ENCODE measurements around the gene UBL4A. TPM values are rescaled to one million over a fixed set of nuclear protein-coding genes. Genes with fewer than 3 reads are reported as not detected.
A peak's percentile ranks its signal among the peaks of the same experiment; 100 is the strongest.

The UBL4A gene
- total RNA-seq, 3 donors from 2014 or later (not counting 1 experiment from before 2014, with no cell fraction given), result 11.7 to 22.4 (median 17.6) TPM

DNA sequence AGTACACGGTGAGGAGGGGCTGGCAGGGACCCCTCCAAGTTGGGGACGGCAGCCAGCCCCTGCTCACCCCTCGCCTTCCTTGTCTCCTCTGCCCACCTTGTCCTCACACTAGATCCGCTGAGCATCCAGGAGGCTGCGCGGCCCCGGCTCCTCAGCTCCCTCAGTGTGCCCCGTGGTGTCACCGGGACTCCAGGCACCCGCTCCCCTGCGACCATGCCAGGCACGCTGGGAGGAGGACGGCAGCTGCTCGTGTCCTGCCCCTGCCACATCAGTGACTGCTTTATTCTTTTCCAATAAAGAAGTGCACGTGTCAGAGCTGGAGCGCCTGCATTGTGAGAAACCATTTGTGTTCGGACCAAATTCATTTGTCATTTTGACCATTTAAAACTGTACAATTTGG lies 36.1 kb downstream of the UBL4A start:
- Mint-ChIP-seq H3K4me1 (peaks cover 0 to 4% of the 10 kb centered on the region in 2 donors), H3K27me3 (ENCODE audit: low read depth in 2 of 2) (peaks cover 0 to 7% of the 10 kb centered on the region in 2 donors), H3K27ac (no peak overlapping the region), H3K4me3 (no peak overlapping the region), H3K36me3 (no peaks in the 10 kb centered on the region), H3K9me3 (no peaks in the 10 kb centered on the region)
- Histone ChIP-seq H3K4me1 (ENCODE audit: control insufficient read depth, insufficient read depth, low read length) (peaks cover 8% of the 10 kb centered on the region), H3K9me3 (ENCODE audit: control insufficient read depth, insufficient read depth, low read length) (no peaks in the 10 kb centered on the region), H3K27me3 (ENCODE audit: control insufficient read depth, insufficient read depth, low read length) (no peaks in the 10 kb centered on the region), H3K27ac (ENCODE audit: low read length) (no peak overlapping the region), H3K36me3 (ENCODE audit: control insufficient read depth, insufficient read depth, low read length) (peaks cover 18% of the 10 kb centered on the region), H3K4me3 (ENCODE audit: low read length) (no peak overlapping the region)
- ATAC-seq (no peak), DNase-seq (no peak)
- intact Hi-C loops (cut with micrococcal nuclease), result no loop called here
- TF ChIP-seq, protein P1, sequence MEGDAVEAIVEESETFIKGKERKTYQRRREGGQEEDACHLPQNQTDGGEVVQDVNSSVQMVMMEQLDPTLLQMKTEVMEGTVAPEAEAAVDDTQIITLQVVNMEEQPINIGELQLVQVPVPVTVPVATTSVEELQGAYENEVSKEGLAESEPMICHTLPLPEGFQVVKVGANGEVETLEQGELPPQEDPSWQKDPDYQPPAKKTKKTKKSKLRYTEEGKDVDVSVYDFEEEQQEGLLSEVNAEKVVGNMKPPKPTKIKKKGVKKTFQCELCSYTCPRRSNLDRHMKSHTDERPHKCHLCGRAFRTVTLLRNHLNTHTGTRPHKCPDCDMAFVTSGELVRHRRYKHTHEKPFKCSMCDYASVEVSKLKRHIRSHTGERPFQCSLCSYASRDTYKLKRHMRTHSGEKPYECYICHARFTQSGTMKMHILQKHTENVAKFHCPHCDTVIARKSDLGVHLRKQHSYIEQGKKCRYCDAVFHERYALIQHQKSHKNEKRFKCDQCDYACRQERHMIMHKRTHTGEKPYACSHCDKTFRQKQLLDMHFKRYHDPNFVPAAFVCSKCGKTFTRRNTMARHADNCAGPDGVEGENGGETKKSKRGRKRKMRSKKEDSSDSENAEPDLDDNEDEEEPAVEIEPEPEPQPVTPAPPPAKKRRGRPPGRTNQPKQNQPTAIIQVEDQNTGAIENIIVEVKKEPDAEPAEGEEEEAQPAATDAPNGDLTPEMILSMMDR (IDR thresholded peaks at IDR 0.05), result no peak
- WGBS (ENCODE audit: insufficient coverage), result 90% methylated on average over 17 of the region's 17 CpGs

DNA sequence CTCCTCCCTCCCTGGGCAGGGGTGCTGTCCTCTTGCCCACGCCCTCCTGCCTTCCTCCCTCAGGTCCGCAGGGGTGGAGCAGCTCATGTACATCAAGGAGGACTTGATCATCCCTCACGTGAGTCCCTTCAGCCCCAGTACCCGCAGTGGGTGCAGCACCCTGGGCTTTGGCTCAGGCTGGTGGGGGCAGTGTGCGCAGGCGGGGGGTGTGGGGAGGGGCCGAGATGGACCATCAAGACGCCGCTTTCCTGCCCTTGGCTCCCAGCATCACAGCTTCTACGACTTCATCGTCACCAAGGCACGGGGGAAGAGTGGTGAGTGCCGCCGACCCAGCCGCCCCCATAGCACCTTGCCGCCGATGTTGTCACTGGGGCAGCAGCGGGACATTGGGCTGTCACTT lies 36.8 kb downstream of the UBL4A start:
- Mint-ChIP-seq H3K27ac (no peak overlapping the region), H3K27me3 (ENCODE audit: low read depth in 2 of 2) (peaks cover 0 to 5% of the 10 kb centered on the region in 2 donors), H3K36me3 (no peaks in the 10 kb centered on the region), H3K4me3 (no peak overlapping the region), H3K9me3 (no peaks in the 10 kb centered on the region), H3K4me1 (peaks cover 0 to 4% of the 10 kb centered on the region in 2 donors)
- Histone ChIP-seq H3K4me1 (ENCODE audit: control insufficient read depth, insufficient read depth, low read length) (peaks cover 15% of the 10 kb centered on the region), H3K36me3 (ENCODE audit: control insufficient read depth, insufficient read depth, low read length) (peaks cover 18% of the 10 kb centered on the region), H3K27ac (ENCODE audit: low read length) (no peak overlapping the region), H3K27me3 (ENCODE audit: control insufficient read depth, insufficient read depth, low read length) (no peaks in the 10 kb centered on the region), H3K4me3 (ENCODE audit: low read length) (no peak overlapping the region), H3K9me3 (ENCODE audit: control insufficient read depth, insufficient read depth, low read length) (no peaks in the 10 kb centered on the region)
- no peak for DNase-seq
- intact Hi-C loops (cut with micrococcal nuclease), result no loop called here
- no peak for ATAC-seq
- TF ChIP-seq, protein P1 (IDR thresholded peaks at IDR 0.05), result no peak
- 97% methylated on average over 18 of the region's 18 CpGs for WGBS (ENCODE audit: insufficient coverage)

DNA sequence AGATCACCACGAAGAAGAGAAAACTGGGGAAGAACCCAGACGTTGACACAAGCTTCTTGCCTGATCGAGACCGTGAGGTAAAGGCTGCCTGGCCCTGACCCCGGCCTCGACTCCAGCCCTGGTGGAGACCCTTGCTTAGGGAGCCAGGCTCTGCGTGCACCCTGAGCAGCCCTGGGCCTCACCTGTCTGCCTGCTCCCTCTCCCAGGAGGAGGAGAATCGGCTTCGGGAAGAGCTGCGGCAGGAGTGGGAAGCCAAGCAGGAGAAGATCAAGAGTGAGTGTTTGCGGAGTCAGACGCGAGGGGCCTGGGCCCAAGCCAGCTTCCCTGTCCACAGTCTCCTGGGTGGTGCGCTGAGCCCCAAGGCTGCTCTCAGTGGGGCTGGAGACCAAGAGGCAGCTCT lies 37.9 kb downstream of the UBL4A start:
- no peaks in the 10 kb centered on the region for H3K9me3 ChIP-seq (ENCODE audit: control insufficient read depth, insufficient read depth, low read length)
- Mint-ChIP-seq H3K4me1 (peaks cover 0 to 5% of the 10 kb centered on the region in 2 donors), H3K36me3 (no peaks in the 10 kb centered on the region), H3K4me3 (no peak overlapping the region), H3K9me3 (no peaks in the 10 kb centered on the region), H3K27ac (no peak overlapping the region), H3K27me3 (ENCODE audit: low read depth in 2 of 2) (no peaks in the 10 kb centered on the region)
- H3K4me1 ChIP-seq (ENCODE audit: control insufficient read depth, insufficient read depth, low read length), result peaks cover 22% of the 10 kb centered on the region
- intact Hi-C loops (cut with micrococcal nuclease), result no loop called here
- no peaks in the 10 kb centered on the region for H3K27me3 ChIP-seq (ENCODE audit: control insufficient read depth, insufficient read depth, low read length)
- H3K27ac ChIP-seq (ENCODE audit: low read length), result no peak overlapping the region
- no peak for ATAC-seq
- TF ChIP-seq, protein P1 (IDR thresholded peaks at IDR 0.05), result no peak
- no peak for DNase-seq
- WGBS (ENCODE audit: insufficient coverage), result 98% methylated on average over 14 of the region's 14 CpGs
- no peak overlapping the region for H3K4me3 ChIP-seq (ENCODE audit: low read length)
- peaks cover 18% of the 10 kb centered on the region for H3K36me3 ChIP-seq (ENCODE audit: control insufficient read depth, insufficient read depth, low read length)

DNA sequence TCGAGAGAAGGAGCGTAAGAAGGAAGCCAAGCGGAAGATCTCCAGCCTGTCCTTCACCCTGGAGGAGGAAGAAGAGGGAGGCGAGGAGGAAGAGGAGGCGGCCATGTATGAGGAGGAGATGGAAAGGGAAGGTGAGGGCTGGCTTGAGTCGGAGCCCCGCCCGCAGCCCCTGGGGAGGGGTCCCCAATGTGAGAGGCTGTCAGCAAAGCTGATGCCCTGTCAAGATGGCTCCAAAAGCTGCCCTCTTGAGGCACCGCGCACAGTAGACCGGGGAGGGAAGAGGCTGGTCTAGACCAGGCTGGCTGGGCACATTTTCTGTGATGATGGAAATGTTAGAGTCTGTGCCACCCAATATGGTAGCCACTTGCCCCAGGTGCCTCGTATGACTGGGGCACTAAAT lies 40.0 kb downstream of the UBL4A start:
- TF ChIP-seq, protein P1 (IDR thresholded peaks at IDR 0.05), result no peak
- no peaks in the 10 kb centered on the region for H3K9me3 Mint-ChIP-seq
- H3K27ac Mint-ChIP-seq, result peak overlapping the region in 1 of 2 donors; percentile 62
- intact Hi-C loops (cut with micrococcal nuclease), result no loop called here
- ATAC-seq (no peak), DNase-seq (no peak)
- Histone ChIP-seq H3K9me3 (ENCODE audit: control insufficient read depth, insufficient read depth, low read length) (no peaks in the 10 kb centered on the region), H3K36me3 (ENCODE audit: control insufficient read depth, insufficient read depth, low read length) (peaks cover 25% of the 10 kb centered on the region), H3K27ac (ENCODE audit: low read length) (no peak overlapping the region), H3K4me1 (ENCODE audit: control insufficient read depth, insufficient read depth, low read length) (peaks cover 25% of the 10 kb centered on the region), H3K27me3 (ENCODE audit: control insufficient read depth, insufficient read depth, low read length) (no peaks in the 10 kb centered on the region), H3K4me3 (ENCODE audit: low read length) (no peak overlapping the region)
- no peaks in the 10 kb centered on the region for H3K27me3 Mint-ChIP-seq (ENCODE audit: low read depth in 2 of 2)
- WGBS (ENCODE audit: insufficient coverage), result 98% methylated on average over 12 of the region's 12 CpGs
- peaks cover 0 to 8% of the 10 kb centered on the region in 2 donors for H3K4me1 Mint-ChIP-seq
- no peak overlapping the region for H3K4me3 Mint-ChIP-seq
- no peaks in the 10 kb centered on the region for H3K36me3 Mint-ChIP-seq
